ENCODE results near the gene STAT3.
A peak's percentile ranks its signal among the peaks of the same experiment; 100 is the strongest.
"Not testable (repeated sequence)": the region's sequence is repeated elsewhere in the genome, so short reads cannot be mapped to it uniquely, and the experiment has no call there.

The STAT3 gene

DNA sequence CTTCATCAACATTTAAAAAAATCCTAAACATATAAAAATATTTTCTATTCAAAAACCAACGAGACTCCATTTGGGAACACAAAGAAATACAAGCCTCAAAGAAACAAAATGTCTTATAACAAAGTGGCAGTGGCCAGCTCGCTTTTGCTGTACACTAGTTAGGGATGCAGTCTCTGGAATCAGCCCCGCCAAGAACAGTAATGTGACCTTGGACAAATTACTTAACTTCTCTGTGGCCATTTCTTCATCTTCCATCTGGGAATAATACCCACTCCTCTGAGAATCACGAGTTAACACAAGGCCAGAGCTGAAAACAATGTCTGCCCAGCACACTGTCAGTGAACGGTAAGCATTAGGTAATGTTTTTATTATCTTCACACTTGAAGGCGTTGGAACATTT lies 117.6 kb downstream of the STAT3 start:
- TF ChIP-seq, protein P1, sequence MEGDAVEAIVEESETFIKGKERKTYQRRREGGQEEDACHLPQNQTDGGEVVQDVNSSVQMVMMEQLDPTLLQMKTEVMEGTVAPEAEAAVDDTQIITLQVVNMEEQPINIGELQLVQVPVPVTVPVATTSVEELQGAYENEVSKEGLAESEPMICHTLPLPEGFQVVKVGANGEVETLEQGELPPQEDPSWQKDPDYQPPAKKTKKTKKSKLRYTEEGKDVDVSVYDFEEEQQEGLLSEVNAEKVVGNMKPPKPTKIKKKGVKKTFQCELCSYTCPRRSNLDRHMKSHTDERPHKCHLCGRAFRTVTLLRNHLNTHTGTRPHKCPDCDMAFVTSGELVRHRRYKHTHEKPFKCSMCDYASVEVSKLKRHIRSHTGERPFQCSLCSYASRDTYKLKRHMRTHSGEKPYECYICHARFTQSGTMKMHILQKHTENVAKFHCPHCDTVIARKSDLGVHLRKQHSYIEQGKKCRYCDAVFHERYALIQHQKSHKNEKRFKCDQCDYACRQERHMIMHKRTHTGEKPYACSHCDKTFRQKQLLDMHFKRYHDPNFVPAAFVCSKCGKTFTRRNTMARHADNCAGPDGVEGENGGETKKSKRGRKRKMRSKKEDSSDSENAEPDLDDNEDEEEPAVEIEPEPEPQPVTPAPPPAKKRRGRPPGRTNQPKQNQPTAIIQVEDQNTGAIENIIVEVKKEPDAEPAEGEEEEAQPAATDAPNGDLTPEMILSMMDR (IDR thresholded peaks at IDR 0.05; ENCODE audit: low read depth, low read length): no peak
- H3K4me3 ChIP-seq (replicated peaks in 1 of 2; ENCODE audit: low read depth in 2 of 2, low read length in 2 of 2): no peak overlapping the region
- no peak for DNase-seq (ENCODE audit: low read depth in 2 of 2)

DNA sequence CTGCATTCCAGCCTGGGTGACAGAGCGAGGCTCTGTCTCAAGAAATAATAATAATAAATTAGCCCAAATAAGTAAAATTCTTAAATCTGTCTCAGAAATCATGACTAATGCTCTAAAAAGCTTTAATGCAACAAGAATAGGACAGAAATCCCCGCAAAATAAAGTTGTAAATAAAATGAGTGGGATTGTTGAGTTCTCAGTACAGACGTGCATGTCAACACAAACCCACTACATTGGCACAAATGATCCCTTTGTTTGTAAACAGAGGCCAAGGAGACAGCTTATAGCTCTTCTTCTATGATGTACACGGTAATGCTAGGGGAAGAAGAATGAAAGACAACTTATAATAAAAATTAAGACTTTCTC lies 118.1 kb downstream of the STAT3 start:
- peak in 1 of 2 donors; percentile 65 for DNase-seq (ENCODE audit: low read depth in 2 of 2)
- H3K4me3 ChIP-seq (replicated peaks in 1 of 2; ENCODE audit: low read depth in 2 of 2, low read length in 2 of 2): no peak overlapping the region
- TF ChIP-seq, protein P1 (IDR thresholded peaks at IDR 0.05; ENCODE audit: low read depth, low read length): no peak

DNA sequence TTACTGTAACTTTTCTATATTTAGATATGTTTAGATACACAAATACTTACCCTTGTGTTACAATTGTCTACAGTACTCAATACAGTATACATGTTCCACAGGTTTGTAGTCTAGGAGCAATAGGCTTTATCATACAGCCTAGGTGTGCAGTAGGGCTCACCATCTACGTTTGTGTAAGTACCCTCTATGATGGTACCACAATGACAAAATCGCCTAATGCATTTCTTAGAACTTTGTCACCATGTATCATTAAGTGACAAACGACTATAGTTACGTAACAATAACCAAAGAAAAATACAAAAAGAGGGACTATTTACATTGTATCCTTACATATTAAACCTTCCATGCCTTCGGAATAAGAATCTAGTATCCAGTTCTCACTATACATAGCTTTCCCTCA lies 120.0 kb downstream of the STAT3 start:
- no peak for DNase-seq (ENCODE audit: low read depth in 2 of 2)
- no peak overlapping the region for H3K4me3 ChIP-seq (replicated peaks in 1 of 2; ENCODE audit: low read depth in 2 of 2, low read length in 2 of 2)
- TF ChIP-seq, protein P1 (IDR thresholded peaks at IDR 0.05; ENCODE audit: low read depth, low read length): no peak

DNA sequence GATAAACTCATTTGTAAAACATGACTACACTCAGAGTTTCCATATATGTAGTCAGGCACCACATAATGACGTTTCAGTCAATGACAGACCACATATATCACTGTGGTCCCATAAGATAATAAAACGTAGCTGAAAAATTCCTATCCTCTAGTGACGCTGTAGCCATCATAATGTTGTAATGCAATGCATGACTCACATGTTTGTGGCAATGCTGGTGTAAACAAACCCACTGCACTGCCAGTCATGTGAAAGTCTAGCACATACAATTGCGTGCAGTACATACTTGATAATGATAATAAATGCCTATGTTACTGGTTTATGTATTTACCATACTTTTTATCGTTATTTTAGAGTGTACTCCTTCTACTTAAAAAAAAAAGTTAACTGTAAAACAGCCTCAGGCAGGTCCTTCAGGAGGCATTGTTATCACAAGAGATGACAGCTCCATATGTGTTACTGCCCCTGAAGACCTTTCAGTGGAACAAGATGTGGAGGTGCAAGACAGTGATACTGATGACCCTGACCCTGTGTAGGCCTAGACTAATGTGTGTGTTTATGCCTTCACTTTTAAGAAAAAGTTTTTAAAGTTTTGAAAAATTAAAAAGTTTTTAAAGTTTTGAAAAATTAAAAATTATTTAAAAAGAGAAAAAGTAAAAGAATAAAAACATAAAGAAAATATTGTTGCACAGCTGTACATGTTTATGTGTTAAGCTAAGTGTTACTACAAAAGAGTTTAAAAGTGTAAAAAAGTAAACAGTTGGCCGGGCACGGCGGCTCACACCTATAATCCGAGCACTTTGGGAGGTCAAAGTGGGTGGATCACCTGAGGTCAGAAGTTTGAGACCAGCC lies 121.1 kb downstream of the STAT3 start:
- TF ChIP-seq, protein P1 (IDR thresholded peaks at IDR 0.05; ENCODE audit: low read depth, low read length): no peak
- peak; percentile 93 to 95 for DNase-seq (ENCODE audit: low read depth in 2 of 2)
- no peak overlapping the region for H3K4me3 ChIP-seq (replicated peaks in 1 of 2; ENCODE audit: low read depth in 2 of 2, low read length in 2 of 2)

DNA sequence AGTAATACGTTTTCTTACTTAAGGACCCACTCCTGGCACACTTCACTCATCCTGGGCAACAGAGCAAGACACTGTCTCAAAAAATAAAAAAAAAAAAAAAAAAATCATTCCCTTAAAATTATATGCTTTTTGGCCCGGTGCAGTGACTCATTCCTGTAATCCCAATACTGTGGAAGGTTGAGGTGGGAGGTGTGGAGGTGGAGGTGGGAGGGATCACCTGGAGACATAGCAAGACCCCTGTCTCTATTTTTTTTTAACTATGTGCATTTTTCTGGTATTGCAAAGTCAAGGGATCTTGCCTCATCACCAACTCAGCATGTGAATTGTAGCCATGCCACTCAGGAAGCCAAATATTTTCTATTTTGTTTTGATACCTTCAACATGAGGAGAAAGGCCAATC lies 121.8 kb downstream of the STAT3 start:
- TF ChIP-seq, protein P1 (IDR thresholded peaks at IDR 0.05; ENCODE audit: low read depth, low read length): no peak
- no peak overlapping the region for H3K4me3 ChIP-seq (replicated peaks in 1 of 2; ENCODE audit: low read depth in 2 of 2, low read length in 2 of 2)
- DNase-seq (ENCODE audit: low read depth in 2 of 2): no peak

DNA sequence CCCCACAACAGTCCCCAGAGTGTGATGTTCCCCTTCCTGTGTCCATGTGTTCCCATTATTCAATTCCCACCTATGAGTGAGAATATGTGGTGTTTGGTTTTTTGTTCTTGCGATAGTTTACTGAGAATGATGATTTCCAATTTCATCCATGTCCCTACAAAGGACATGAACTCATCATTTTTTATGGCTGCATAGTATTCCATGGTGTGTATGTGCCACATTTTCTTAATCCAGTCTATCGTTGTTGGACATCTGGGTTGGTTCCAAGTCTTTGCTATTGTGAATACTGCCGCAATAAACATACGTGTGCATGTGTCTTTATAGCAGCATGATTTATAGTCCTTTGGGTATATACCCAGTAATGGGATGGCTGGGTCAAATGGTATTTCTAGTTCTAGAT lies 123.9 kb downstream of the STAT3 start:
- not testable (repeated sequence) for H3K4me3 ChIP-seq (replicated peaks in 1 of 2; ENCODE audit: low read depth in 2 of 2, low read length in 2 of 2); DNase-seq (ENCODE audit: low read depth in 2 of 2)

Data from cardiac fibroblast (primary cell).